HepG2 (cell line): ENCODE results near the gene KIRREL2. TPM values are rescaled to one million over a fixed set of nuclear protein-coding genes. Genes with fewer than 3 reads are reported as not detected.

Experiments used
- ARNT2 ChIP-seq: sonication (generic); formaldehyde crosslinking; IDR thresholded peaks from 2 replicates; pipeline ENCODE4 v1.8.0; 2022; ENCODE audit warnings: mild to moderate bottlenecking, low read depth, missing genetic modification reagents, moderate library complexity
- CENPT ChIP-seq: sonication (generic); formaldehyde crosslinking; IDR thresholded peaks from 2 replicates; pipeline ENCODE4 v1.8.0; 2022; ENCODE audit warnings: low read depth, mild to moderate bottlenecking, moderate library complexity, missing genetic modification reagents
- GLI4 ChIP-seq: sonication (generic); formaldehyde crosslinking; IDR thresholded peaks from 2 replicates; pipeline ENCODE4 v1.5.1; 2020; ENCODE audit warnings: missing genetic modification reagents, mild to moderate bottlenecking, moderate library complexity, borderline replicate concordance
- HNF4G ChIP-seq, 2 experiments: sonication (generic) in 1 of 2; formaldehyde crosslinking in 1 of 2; IDR thresholded peaks; 2 replicates each; pipeline versions ENCODE4 v1.4.0 to v1.6.1; 2011 to 2020; ENCODE audit warnings: borderline replicate concordance in 2 of 2, low read depth in 2 of 2, mild to moderate bottlenecking in 2 of 2, low read length in 1 of 2, missing genetic modification reagents in 1 of 2, moderate library complexity in 1 of 2
- KMT2B ChIP-seq: IDR thresholded peaks from 2 replicates; pipeline ENCODE4 v1.6.1; 2016; ENCODE audit warnings: missing genetic modification reagents, missing compliant biosample characterization
- LCORL ChIP-seq, 2 experiments: fragments of 450-650 bp in 1 of 2; sonication (generic) in 1 of 2; formaldehyde crosslinking in 1 of 2; IDR thresholded peaks; 2 replicates each; pipeline versions ENCODE4 v1.5.0 to v1.6.1; 2017 to 2020; ENCODE audit warnings: antibody characterized with exemption in 1 of 2, missing genetic modification reagents in 1 of 2
- MLLT10 ChIP-seq: sonication (generic); formaldehyde crosslinking; IDR thresholded peaks from 2 replicates; pipeline ENCODE4 v1.4.0; 2020; ENCODE audit warnings: missing genetic modification reagents
- NCOA2 ChIP-seq: sonication (generic); formaldehyde crosslinking; IDR thresholded peaks from 2 replicates; pipeline ENCODE4 v1.8.0; 2022; ENCODE audit warnings: inconsistent platforms
- NFIC ChIP-seq: IDR thresholded peaks from 2 replicates; pipeline ENCODE4 v1.6.1; 2012; ENCODE audit warnings: mild to moderate bottlenecking, low read length, inconsistent platforms
- PCBP1 ChIP-seq: fragments of 200-400 bp; formaldehyde crosslinking; IDR thresholded peaks from 2 replicates; pipeline ENCODE4 v1.6.1; 2017; ENCODE audit warnings: mild to moderate bottlenecking, low read depth, low read length, borderline replicate concordance
- POGZ ChIP-seq: sonication (generic); formaldehyde crosslinking; IDR thresholded peaks from 2 replicates; pipeline ENCODE4 v1.4.0; 2020; ENCODE audit warnings: mild to moderate bottlenecking, missing genetic modification reagents
- RBAK ChIP-seq: sonication (generic); formaldehyde crosslinking; IDR thresholded peaks from 2 replicates; pipeline ENCODE4 v1.5.1; 2020; ENCODE audit warnings: mild to moderate bottlenecking, missing genetic modification reagents
- SMARCC2 ChIP-seq: fragments of 450-650 bp; IDR thresholded peaks from 2 replicates; pipeline ENCODE4 v1.6.1; 2017; ENCODE audit warnings: antibody characterized with exemption, mild to moderate bottlenecking
- TEAD2 ChIP-seq: sonication (generic); formaldehyde crosslinking; IDR thresholded peaks from 2 replicates; pipeline ENCODE4 v1.9.0; 2021; ENCODE audit warnings: missing genetic modification reagents
- TSC22D2 ChIP-seq: sonication (generic); formaldehyde crosslinking; IDR thresholded peaks from 2 replicates; pipeline ENCODE4 v1.5.1; 2020; ENCODE audit warnings: missing genetic modification reagents, mild to moderate bottlenecking, borderline replicate concordance
- ZBTB8A ChIP-seq: sonication (generic); formaldehyde crosslinking; IDR thresholded peaks from 2 replicates; pipeline ENCODE4 v1.4.0; 2020; ENCODE audit warnings: mild to moderate bottlenecking, low read depth, missing genetic modification reagents, borderline replicate concordance
- ZFP36 ChIP-seq: fragments of 150-350 bp; IDR thresholded peaks from 2 replicates; pipeline ENCODE4 v1.6.1; 2018; ENCODE audit warnings: borderline replicate concordance, low read length, low read depth; ENCODE audit not compliant: partially characterized antibody
- ZMYM4 ChIP-seq: sonication (generic); formaldehyde crosslinking; IDR thresholded peaks from 2 replicates; pipeline ENCODE4 v1.8.1; 2023; ENCODE audit warnings: mild to moderate bottlenecking, missing genetic modification reagents
- ZNF160 ChIP-seq: sonication (generic); formaldehyde crosslinking; IDR thresholded peaks from 2 replicates; pipeline ENCODE4 v1.8.0; 2022; ENCODE audit warnings: mild to moderate bottlenecking, inconsistent platforms, missing genetic modification reagents
- ZNF326 ChIP-seq: sonication (generic); formaldehyde crosslinking; IDR thresholded peaks from 2 replicates; pipeline ENCODE4 v1.4.0; 2020; ENCODE audit warnings: missing genetic modification reagents, borderline replicate concordance
- ZNF564 ChIP-seq: sonication (generic); formaldehyde crosslinking; IDR thresholded peaks from 2 replicates; pipeline ENCODE4 v1.8.1; 2023; ENCODE audit warnings: mild to moderate bottlenecking, missing genetic modification reagents
- ZNF672 ChIP-seq: sonication (generic); formaldehyde crosslinking; IDR thresholded peaks from 2 replicates; pipeline ENCODE4 v1.8.1; 2022; ENCODE audit warnings: missing genetic modification reagents
- polyA plus RNA-seq, 8 experiments: library from polyadenylated mRNA; depleted of rRNA in 3 of 8; stranded (reverse) in 7 of 8; unstranded in 1 of 8; fragments of >200 nt; fragmentation: Illumina TruSeq in 4 of 8; extraction: Trizol in 4 of 8; gene quantifications; 2 replicates each; pipeline versions ENCODE4 v1.2.1 to v1.2.3, GENCODE V29; 2011 to 2016; ENCODE audit warnings: low read depth in 4 of 8, missing spikeins in 1 of 8, mixed read lengths in 1 of 8; ENCODE audit not compliant: insufficient read depth in 1 of 8
- total RNA-seq, 5 experiments: library from RNA; depleted of rRNA; stranded (reverse); fragments of >200 nt; fragmentation: Illumina TruSeq; extraction: Trizol; gene quantifications; 2 replicates each; pipeline ENCODE4 v1.2.3, GENCODE V29; 2016; ENCODE audit warnings: low read depth in 1 of 5
- TF ChIP-seq, protein P1 (sequence below): sonication (generic); formaldehyde crosslinking; IDR thresholded peaks from 2 replicates; pipeline ENCODE4 v1.5.1; 2020; ENCODE audit warnings: missing genetic modification reagents, mild to moderate bottlenecking, borderline replicate concordance
- TF ChIP-seq, protein P2 (sequence below): IDR thresholded peaks from 2 replicates; pipeline ENCODE4 v1.6.1; 2016; ENCODE audit warnings: control low read depth
- TF ChIP-seq, protein P3 (sequence below): sonication (generic); formaldehyde crosslinking; IDR thresholded peaks from 2 replicates; pipeline ENCODE4 v1.8.0; 2023; ENCODE audit warnings: mild to moderate bottlenecking, missing genetic modification reagents
- TF ChIP-seq, protein P4 (sequence below): sonication (generic); formaldehyde crosslinking; IDR thresholded peaks from 2 replicates; pipeline ENCODE4 v1.5.0; 2020; ENCODE audit warnings: mild to moderate bottlenecking, missing genetic modification reagents

The KIRREL2 gene
- total and polyA plus RNA-seq, 2 of the 13 experiments (the other 11 are each of a cell fraction or from before 2014, with no cell fraction given): 0.18 to 2.4 TPM

DNA sequence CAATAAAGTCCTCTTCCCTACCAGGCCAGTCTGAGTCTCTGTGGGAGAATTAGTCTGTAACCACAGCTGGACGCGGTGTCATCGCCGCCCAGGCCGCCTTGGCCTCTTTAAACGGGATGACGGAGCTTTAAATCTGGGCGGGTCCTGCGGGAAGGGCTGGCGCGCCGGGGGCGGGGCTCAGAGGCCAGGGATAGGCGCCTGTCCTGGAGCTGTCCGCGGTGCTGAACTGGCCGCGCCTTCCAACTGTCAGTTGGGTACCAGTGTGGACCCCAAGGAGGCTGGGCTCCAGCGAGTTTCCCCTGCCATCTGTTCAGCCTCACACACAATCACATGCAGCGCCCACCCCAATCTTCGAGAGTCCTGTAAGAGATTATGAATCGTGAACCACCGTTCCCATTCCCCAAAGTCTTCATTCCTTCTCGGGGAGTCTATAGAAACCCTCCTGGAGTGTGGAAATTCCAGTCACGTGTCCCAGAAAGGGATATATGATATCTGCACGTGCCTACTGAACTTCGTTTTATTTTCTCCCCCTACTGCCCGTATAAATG lies 23.1 kb downstream of the KIRREL2 start (continued):
- TF ChIP-seq ZNF672: no peak
- no peak for TF ChIP-seq ZNF326 (CRISPR knock-in tag)
- no peak for TF ChIP-seq LCORL (IDR thresholded peaks at IDR 0.05)
- TF ChIP-seq LCORL (CRISPR knock-in tag; IDR thresholded peaks at IDR 0.05): no peak
- peak; percentile 82 for TF ChIP-seq NCOA2 (CRISPR knock-in tag)
- no peak for TF ChIP-seq NFIC
- TF ChIP-seq ZBTB8A (CRISPR knock-in tag): no peak
- TF ChIP-seq ZFP36: no peak
- TF ChIP-seq, protein P1, sequence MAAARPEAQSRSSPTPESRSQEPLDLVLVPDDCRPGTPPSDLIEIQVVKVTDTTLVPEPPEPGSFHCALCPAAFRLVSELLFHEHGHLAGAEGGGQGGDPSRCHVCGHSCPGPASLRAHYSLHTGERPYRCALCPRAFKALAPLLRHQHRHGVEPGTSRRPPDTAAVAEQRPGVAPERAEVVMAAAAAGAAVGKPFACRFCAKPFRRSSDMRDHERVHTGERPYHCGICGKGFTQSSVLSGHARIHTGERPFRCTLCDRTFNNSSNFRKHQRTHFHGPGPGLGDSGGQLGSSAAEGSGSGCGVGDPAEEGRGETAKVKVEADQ: peak; percentile 87; the same call in 1 of the 2 replicates
- TF ChIP-seq TEAD2 (CRISPR knock-in tag): 0 out of 2 replicates have a peak, but pooled peaks have one; percentile 79
- TF ChIP-seq ARNT2 (CRISPR knock-in tag): peak; percentile 93
- peak; percentile 87 for TF ChIP-seq KMT2B
- TF ChIP-seq ZMYM4 (CRISPR knock-in tag): peak; percentile 44; the same call in 1 of the 2 replicates
- TF ChIP-seq, protein P2, sequence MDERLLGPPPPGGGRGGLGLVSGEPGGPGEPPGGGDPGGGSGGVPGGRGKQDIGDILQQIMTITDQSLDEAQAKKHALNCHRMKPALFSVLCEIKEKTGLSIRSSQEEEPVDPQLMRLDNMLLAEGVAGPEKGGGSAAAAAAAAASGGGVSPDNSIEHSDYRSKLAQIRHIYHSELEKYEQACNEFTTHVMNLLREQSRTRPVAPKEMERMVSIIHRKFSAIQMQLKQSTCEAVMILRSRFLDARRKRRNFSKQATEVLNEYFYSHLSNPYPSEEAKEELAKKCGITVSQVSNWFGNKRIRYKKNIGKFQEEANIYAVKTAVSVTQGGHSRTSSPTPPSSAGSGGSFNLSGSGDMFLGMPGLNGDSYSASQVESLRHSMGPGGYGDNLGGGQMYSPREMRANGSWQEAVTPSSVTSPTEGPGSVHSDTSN: no peak
- no peak for TF ChIP-seq CENPT
- no peak for TF ChIP-seq MLLT10 (CRISPR knock-in tag)
- TF ChIP-seq ZNF564 (CRISPR knock-in tag): peak; percentile 94
- TF ChIP-seq RBAK: no peak
- no peak for TF ChIP-seq HNF4G (IDR thresholded peaks at IDR 0.05; ENCODE audit: borderline replicate concordance, low read depth, low read length)
- no peak for TF ChIP-seq HNF4G (CRISPR knock-in tag; IDR thresholded peaks at IDR 0.05; ENCODE audit: borderline replicate concordance, low read depth)
- TF ChIP-seq PCBP1: no peak
- TF ChIP-seq, protein P3, sequence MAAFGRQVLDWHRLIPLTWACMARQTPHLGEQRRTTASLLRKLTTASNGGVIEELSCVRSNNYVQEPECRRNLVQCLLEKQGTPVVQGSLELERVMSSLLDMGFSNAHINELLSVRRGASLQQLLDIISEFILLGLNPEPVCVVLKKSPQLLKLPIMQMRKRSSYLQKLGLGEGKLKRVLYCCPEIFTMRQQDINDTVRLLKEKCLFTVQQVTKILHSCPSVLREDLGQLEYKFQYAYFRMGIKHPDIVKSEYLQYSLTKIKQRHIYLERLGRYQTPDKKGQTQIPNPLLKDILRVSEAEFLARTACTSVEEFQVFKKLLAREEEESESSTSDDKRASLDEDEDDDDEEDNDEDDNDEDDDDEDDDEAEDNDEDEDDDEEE (CRISPR knock-in tag): peak; percentile 97
- no peak for TF ChIP-seq SMARCC2
- TF ChIP-seq GLI4 (CRISPR knock-in tag): peak; percentile 91; the same call in 1 of the 2 replicates
- no peak for TF ChIP-seq POGZ (CRISPR knock-in tag)
- TF ChIP-seq TSC22D2 (CRISPR knock-in tag): peak; percentile 99
- TF ChIP-seq, protein P4, sequence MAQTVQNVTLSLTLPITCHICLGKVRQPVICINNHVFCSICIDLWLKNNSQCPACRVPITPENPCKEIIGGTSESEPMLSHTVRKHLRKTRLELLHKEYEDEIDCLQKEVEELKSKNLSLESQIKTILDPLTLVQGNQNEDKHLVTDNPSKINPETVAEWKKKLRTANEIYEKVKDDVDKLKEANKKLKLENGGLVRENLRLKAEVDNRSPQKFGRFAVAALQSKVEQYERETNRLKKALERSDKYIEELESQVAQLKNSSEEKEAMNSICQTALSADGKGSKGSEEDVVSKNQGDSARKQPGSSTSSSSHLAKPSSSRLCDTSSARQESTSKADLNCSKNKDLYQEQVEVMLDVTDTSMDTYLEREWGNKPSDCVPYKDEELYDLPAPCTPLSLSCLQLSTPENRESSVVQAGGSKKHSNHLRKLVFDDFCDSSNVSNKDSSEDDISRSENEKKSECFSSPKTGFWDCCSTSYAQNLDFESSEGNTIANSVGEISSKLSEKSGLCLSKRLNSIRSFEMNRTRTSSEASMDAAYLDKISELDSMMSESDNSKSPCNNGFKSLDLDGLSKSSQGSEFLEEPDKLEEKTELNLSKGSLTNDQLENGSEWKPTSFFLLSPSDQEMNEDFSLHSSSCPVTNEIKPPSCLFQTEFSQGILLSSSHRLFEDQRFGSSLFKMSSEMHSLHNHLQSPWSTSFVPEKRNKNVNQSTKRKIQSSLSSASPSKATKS (CRISPR knock-in tag): 0 out of 2 replicates have a peak, but pooled peaks have one; percentile 21
- peak; percentile 88; the same call in 1 of the 2 replicates for TF ChIP-seq ZNF160
